Measurements from ENCODE around the gene MUC4. TPM values are rescaled to one million over a fixed set of nuclear protein-coding genes. Genes with fewer than 3 reads are reported as not detected.

Gene MUC4
- total RNA-seq, 1 experiment from 2014 or later, result 0.36 TPM

- Mint-ChIP-seq H3K4me3 (ENCODE audit: unreplicated experiment) (no peak overlapping the region), H3K9me3 (ENCODE audit: unreplicated experiment) (no peaks in the 10 kb centered on the region), H3K36me3 (ENCODE audit: insufficient read depth, unreplicated experiment) (peaks cover 6% of the 10 kb centered on the region), H3K27me3 (ENCODE audit: insufficient read depth, unreplicated experiment) (no peaks in the 10 kb centered on the region), H3K4me1 (ENCODE audit: low read depth, unreplicated experiment) (peaks cover 6% of the 10 kb centered on the region), H3K27ac (ENCODE audit: unreplicated experiment) (no peak overlapping the region)
- H3K36me3 ChIP-seq (ENCODE audit: control insufficient read depth, insufficient read depth, low read length), result no peaks in the 10 kb centered on the region
- ChIA-PET CTCF (no interaction called here), POLR2A (no interaction called here)
- intact Hi-C loops (cut with micrococcal nuclease; ENCODE audit: unreplicated experiment), result no loop called here
- H3K27me3 ChIP-seq (replicated peaks; ENCODE audit: control insufficient read depth, insufficient read depth, low read length), result no peaks in the 10 kb centered on the region
- H3K4me3 ChIP-seq (ENCODE audit: low read depth, low read length), result no peak overlapping the region
- H3K9me3 ChIP-seq, result no peaks in the 10 kb centered on the region
- H3K4me1 ChIP-seq, result no peaks in the 10 kb centered on the region
- no peak for TF ChIP-seq CTCF (IDR thresholded peaks at IDR 0.05; ENCODE audit: insufficient read depth in 1 of 2, low read depth in 1 of 2, low read length in 1 of 2, severe bottlenecking in 1 of 2, unreplicated experiment in 1 of 2)
- BruUV-seq (replicated peaks), result no TSS peak
- no peak for DNase-seq
These were observed 1.3 kb downstream of the MUC4 start for GRCh38 chr3:195810455-195810845.

- CTCF ChIA-PET, result no interaction called here
- POLR2A ChIA-PET, result no interaction called here
- Histone ChIP-seq H3K4me3 (ENCODE audit: low read depth, low read length) (no peak overlapping the region), H3K9me3 (no peaks in the 10 kb centered on the region), H3K27me3 (replicated peaks; ENCODE audit: control insufficient read depth, insufficient read depth, low read length) (no peaks in the 10 kb centered on the region), H3K4me1 (no peaks in the 10 kb centered on the region), H3K36me3 (ENCODE audit: control insufficient read depth, insufficient read depth, low read length) (no peaks in the 10 kb centered on the region)
- intact Hi-C loops (cut with micrococcal nuclease; ENCODE audit: unreplicated experiment), result no loop called here
- Mint-ChIP-seq H3K27me3 (ENCODE audit: insufficient read depth, unreplicated experiment) (no peaks in the 10 kb centered on the region), H3K9me3 (ENCODE audit: unreplicated experiment) (no peaks in the 10 kb centered on the region), H3K4me3 (ENCODE audit: unreplicated experiment) (no peak overlapping the region), H3K36me3 (ENCODE audit: insufficient read depth, unreplicated experiment) (peaks cover 6% of the 10 kb centered on the region), H3K4me1 (ENCODE audit: low read depth, unreplicated experiment) (peaks cover 6% of the 10 kb centered on the region), H3K27ac (ENCODE audit: unreplicated experiment) (no peak overlapping the region)
- no peak for DNase-seq
- no peak for TF ChIP-seq CTCF (IDR thresholded peaks at IDR 0.05; ENCODE audit: insufficient read depth in 1 of 2, low read depth in 1 of 2, low read length in 1 of 2, severe bottlenecking in 1 of 2, unreplicated experiment in 1 of 2)
- no TSS peak for BruUV-seq (replicated peaks)
These were observed 1.8 kb downstream of the MUC4 start for GRCh38 chr3:195809796-195810454.

DNA sequence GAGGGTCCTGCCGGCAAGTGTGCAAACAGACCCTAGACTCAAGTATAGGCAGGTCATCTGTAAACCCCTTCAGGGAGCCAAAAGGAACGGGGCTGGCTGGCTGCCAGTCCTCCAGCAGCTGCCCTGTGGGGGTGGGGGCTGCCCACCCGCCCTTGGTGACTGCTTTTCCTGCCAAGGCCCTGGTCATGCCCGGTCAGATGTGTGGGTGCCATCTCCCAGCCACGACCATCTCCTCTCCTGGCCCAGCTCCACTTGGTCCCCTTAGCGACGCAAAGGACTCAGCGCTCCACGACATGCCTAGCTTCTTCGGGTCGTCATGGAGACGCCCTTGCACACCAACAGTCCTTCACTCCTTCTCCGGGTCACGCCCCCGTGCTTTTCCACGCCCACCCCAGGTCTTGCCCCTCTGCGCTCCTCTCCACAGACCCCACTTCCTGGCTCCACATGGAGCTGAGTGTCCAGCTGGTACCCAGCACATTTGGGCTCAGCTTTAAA is 2.4 kb downstream of the MUC4 start:
- H3K4me3 ChIP-seq (ENCODE audit: low read depth, low read length), result no peak overlapping the region
- Mint-ChIP-seq H3K36me3 (ENCODE audit: insufficient read depth, unreplicated experiment) (peaks cover 6% of the 10 kb centered on the region), H3K9me3 (ENCODE audit: unreplicated experiment) (no peaks in the 10 kb centered on the region), H3K4me1 (ENCODE audit: low read depth, unreplicated experiment) (peaks cover 6% of the 10 kb centered on the region), H3K27ac (ENCODE audit: unreplicated experiment) (no peak overlapping the region), H3K4me3 (ENCODE audit: unreplicated experiment) (no peak overlapping the region), H3K27me3 (ENCODE audit: insufficient read depth, unreplicated experiment) (no peaks in the 10 kb centered on the region)
- intact Hi-C loops (cut with micrococcal nuclease; ENCODE audit: unreplicated experiment), result no loop called here
- ChIA-PET POLR2A (no interaction called here), CTCF (no interaction called here)
- no peaks in the 10 kb centered on the region for H3K27me3 ChIP-seq (replicated peaks; ENCODE audit: control insufficient read depth, insufficient read depth, low read length)
- H3K9me3 ChIP-seq, result no peaks in the 10 kb centered on the region
- no peak for DNase-seq
- H3K36me3 ChIP-seq (ENCODE audit: control insufficient read depth, insufficient read depth, low read length), result no peaks in the 10 kb centered on the region
- no peak for TF ChIP-seq CTCF (IDR thresholded peaks at IDR 0.05; ENCODE audit: insufficient read depth in 1 of 2, low read depth in 1 of 2, low read length in 1 of 2, severe bottlenecking in 1 of 2, unreplicated experiment in 1 of 2)
- BruUV-seq (replicated peaks), result no TSS peak
- H3K4me1 ChIP-seq, result no peaks in the 10 kb centered on the region

Data from Caco-2 (cell line).